ENCODE results near the gene DKC1. TPM values are rescaled to one million over a fixed set of nuclear protein-coding genes. Genes with fewer than 3 reads are reported as not detected.
"Not testable (repeated sequence)": the region's sequence is repeated elsewhere in the genome, so short reads cannot be mapped to it uniquely, and the experiment has no call there.

The DKC1 gene
- polyA plus RNA-seq, 3 donors = 55.2 to 63.5 (median 58.3) TPM

- not testable (repeated sequence) for DNase-seq (ENCODE audit: low read depth in 3 of 3, low spot score in 2 of 3)
Observed at GRCh38 chrX:154816326-154816898, 53.7 kb downstream of the DKC1 start.

GRCh38 chrX:154817048-154817618 lies 54.5 kb downstream of the DKC1 start:
- DNase-seq (ENCODE audit: low read depth in 3 of 3, low spot score in 2 of 3) = not testable (repeated sequence)

- DNase-seq (ENCODE audit: low read depth in 3 of 3, low spot score in 2 of 3) = no peak
Observed at GRCh38 chrX:154818916-154819770, 56.5 kb downstream of the DKC1 start.

DNA sequence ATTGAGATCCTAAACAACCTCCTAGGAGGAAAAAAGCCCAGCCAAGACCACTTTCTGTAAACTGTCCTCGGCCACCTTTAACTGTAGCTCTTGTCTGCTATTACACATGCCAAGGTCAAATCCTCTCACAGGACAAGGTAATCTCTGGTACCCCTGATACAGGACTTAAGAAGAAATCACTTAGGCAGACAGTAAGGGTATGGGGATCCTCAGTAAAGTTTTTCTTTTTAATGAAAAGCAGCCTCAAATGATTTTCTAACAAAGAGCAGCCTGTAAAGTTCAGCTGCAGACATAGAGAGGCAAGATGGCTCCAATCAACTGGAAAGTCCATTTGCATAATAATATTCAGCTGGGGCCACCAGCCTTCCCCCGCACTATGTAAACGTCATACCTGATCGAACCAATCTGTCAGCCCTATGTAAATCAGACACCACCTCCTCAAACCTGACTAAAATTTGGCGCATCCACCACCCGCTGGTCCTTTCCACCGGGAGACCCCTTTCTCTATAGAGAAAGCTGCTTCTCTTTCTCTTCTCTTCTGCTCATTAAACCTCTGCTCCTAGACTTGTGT lies 57.2 kb downstream of the DKC1 start:
- no peak for DNase-seq (ENCODE audit: low read depth in 3 of 3, low spot score in 2 of 3)

- DNase-seq (ENCODE audit: low read depth in 3 of 3, low spot score in 2 of 3) = no peak
Observed at GRCh38 chrX:154821523-154821922, 58.9 kb downstream of the DKC1 start.

- no peak for DNase-seq (ENCODE audit: low read depth in 3 of 3, low spot score in 2 of 3)
Observed at GRCh38 chrX:154822029-154822428, 59.4 kb downstream of the DKC1 start.

GRCh38 chrX:154824638-154825037 lies 62.0 kb downstream of the DKC1 start:
- no peak for DNase-seq (ENCODE audit: low read depth in 3 of 3, low spot score in 2 of 3)

GRCh38 chrX:154825586-154825985 lies 62.9 kb downstream of the DKC1 start:
- not testable (repeated sequence) for DNase-seq (ENCODE audit: low read depth in 3 of 3, low spot score in 2 of 3)

Other genes starting within 250 kb of the DKC1 start
- 10 to 100 TPM; 24.3 to 29.3 (median 28.0) TPM for gene FAM3A, start 246.6 kb upstream of the DKC1 start, polyA plus RNA-seq (ENCODE audit: insufficient read length in 3 of 3)
- gene G6PD, start 216.0 kb upstream of the DKC1 start, polyA plus RNA-seq (ENCODE audit: insufficient read length in 3 of 3) = 10 to 100 TPM; 37.7 to 40.9 (median 39.4) TPM
- 10 to 100 TPM; 11.1 to 17.9 (median 15.4) TPM for gene IKBKG, start 215.2 kb upstream of the DKC1 start, polyA plus RNA-seq (ENCODE audit: insufficient read length in 3 of 3)
- not detected for gene CTAG1A, start 177.7 kb upstream of the DKC1 start, polyA plus RNA-seq (ENCODE audit: insufficient read length in 3 of 3)
- not detected for gene CTAG1B, start 143.6 kb upstream of the DKC1 start, polyA plus RNA-seq (ENCODE audit: insufficient read length in 3 of 3)
- gene CTAG2, start 109.3 kb upstream of the DKC1 start, polyA plus RNA-seq (ENCODE audit: insufficient read length in 3 of 3) = not detected
- 1 to 10 TPM; 1.9 to 2.0 (median 1.9) TPM for gene GAB3, start 11.8 kb upstream of the DKC1 start, polyA plus RNA-seq (ENCODE audit: insufficient read length in 3 of 3)
- 10 to 100 TPM; 33.2 to 40.1 (median 35.6) TPM for gene MPP1, start 42.6 kb downstream of the DKC1 start, polyA plus RNA-seq (ENCODE audit: insufficient read length in 3 of 3)
- not detected for gene SMIM9, start 71.8 kb downstream of the DKC1 start, polyA plus RNA-seq (ENCODE audit: insufficient read length in 3 of 3)
- 10 to 100 TPM in 1 of 3 donors, 1 to 10 TPM in 2; 8.4 to 18.1 (median 9.5) TPM for gene F8A1, start 123.5 kb downstream of the DKC1 start, polyA plus RNA-seq (ENCODE audit: insufficient read length in 3 of 3)

Measured in right renal cortex interstitium (tissue), 3 donors.